GM19455 (cell line): Measurements from ENCODE around the gene PRRC2B.
"Not testable (repeated sequence)": the region's sequence is repeated elsewhere in the genome, so short reads cannot be mapped to it uniquely, and the experiment has no call there.

Experiments
- ATAC-seq: cut with Tn5 transposase; IDR thresholded peaks from one replicate; pipeline ENCODE4 v1.9.1; 2021; ENCODE audit not compliant: unreplicated experiment

PRRC2B gene

DNA sequence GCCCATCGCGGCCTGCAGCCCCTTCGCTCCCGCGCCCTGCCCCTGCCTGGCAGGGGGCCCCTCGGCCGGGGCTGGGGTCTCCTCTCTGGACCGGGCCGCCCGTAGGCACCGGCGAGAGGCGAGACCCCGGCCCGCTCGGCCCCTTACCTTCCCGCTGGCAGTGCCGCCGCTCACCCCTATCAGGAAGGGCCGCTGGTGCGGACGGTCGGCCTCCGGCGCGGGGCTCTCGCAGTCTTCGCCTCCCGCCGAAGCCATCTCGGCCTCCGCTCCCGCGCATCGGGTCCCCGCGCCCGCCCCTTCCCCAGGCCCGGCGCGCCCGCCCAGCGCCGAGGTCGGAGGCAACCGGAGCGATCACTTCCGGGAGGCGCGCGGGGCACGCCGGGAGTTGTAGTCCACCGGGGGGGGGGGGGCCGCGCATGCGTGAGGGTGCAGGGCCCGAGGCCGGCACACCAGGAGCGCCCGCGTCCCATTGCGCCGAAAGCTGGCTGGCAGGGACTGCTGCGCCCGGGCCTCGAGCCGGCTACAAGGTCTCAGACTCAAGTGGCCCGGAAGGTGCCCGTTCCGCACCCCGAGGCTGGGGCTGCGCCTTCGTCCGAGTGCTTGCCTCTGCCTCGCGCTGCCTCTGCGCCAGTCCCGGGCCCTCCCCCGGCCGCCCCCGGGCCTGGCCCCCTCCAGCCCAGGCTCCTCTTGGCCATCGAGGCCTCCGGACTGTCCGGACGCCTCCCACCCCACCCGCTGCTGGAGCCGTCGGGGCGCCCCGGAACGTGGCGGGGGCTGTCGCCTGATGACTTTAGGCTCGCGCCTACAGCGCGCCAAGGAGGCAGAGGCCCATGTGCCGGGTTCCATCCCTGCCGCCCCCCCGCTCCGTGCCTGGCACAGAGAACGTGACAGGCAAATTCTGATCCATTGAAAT, 137.3 kb downstream of the PRRC2B start, which contains the start of gene UCK1:
TSS of gene UCK1 (minus strand) at position 344 of the 913 bp plus-strand sequence. CDS start at position 255, 89 bp downstream.
- peak; percentile 88 for ATAC-seq

DNA sequence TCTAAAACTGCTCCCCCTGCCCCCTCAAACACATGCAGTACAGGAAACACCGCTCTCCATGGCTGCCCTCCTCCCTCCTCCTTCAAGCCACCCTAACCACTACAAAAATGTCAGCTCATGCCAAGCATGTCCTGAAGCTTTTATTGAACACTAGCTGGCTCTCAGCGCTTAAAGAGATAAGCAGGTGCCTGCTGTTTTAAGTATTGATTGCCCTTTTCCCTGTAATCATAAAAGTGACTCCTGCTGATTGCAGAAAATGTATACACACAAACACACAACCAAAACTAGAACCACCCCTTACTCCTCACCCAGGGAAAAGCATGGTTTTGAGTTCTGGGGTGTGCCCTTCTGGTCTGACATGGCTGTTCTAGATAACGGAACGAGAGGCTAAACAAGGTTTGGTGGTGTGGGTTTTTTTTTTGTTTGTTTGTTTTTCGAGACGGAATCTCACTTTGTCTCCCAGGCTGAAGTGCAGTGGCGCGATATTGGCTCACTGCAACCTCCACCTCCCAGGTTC, 140.9 kb downstream of the PRRC2B start:
- ATAC-seq, result no peak

DNA sequence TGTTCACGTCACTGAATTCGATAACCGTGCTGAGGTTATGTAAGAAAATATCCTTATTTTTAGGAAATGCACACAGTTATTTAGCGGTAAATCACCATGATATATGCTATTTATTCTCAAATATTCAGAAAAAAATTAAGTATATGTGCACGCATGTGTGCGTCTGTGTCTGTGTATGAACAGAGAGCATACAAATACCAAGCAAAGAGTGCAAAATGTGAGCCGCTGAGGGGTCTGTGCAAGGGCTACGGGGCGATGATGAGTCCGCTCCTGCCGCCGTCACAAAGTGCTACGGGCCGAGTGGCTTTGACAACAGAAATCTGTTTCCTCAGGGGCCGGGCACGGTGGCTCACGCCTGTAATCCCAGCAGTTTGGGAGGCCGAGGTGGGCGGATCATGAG, 144.1 kb downstream of the PRRC2B start:
- no peak for ATAC-seq

DNA sequence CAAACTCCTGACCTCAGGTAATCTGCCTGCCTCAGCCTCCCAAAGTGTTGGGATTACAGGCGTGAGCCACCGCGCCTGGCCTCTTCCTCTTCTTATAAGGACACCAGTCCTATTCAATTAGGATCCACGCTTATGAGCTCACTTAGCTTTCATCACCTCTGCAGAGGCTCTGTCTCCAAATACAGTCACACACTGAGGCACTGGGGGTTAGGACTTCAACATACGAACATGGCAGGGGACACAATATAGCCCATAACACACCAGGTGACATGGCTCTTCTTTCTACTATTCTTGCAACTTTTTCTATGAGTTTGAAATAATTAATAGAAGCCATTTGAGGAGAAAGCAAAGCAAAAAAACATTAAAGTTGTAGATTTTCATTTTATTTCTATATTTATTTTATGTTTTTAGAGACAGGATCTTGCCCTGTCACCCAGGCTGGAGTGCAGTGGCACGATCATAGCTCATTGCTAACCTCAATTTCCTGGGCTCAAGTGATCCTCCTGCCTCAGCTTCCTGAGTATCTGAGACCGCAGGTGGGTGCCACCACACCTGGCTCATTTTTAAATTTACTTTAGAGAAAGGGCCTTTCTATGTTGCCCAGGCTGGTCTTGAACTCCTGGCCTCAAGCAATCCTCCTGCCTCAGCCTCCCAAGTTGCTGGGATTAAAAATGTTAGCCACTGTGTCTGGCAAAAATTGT, 145.5 kb downstream of the PRRC2B start:
- ATAC-seq, result no peak

DNA sequence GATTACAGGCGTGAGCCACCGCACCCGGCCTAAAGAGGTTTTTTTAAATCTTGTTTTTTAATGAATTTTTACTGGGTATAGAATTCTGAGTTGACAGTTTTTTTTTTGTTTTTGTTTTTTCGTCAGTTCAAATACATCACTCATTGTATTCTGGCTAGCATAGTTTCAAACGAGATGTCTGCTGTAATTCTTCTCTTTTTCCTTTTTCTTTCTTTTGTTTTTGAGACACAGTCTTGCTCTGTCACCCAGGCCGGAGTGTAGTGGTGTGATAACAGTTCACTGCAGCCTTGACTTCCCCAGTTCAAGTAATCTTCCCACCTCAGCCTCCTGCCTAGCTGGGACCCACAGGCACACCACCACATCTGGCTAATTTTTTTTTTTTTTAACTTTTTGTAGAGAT, 149.3 kb downstream of the PRRC2B start:
- ATAC-seq, result no peak

DNA sequence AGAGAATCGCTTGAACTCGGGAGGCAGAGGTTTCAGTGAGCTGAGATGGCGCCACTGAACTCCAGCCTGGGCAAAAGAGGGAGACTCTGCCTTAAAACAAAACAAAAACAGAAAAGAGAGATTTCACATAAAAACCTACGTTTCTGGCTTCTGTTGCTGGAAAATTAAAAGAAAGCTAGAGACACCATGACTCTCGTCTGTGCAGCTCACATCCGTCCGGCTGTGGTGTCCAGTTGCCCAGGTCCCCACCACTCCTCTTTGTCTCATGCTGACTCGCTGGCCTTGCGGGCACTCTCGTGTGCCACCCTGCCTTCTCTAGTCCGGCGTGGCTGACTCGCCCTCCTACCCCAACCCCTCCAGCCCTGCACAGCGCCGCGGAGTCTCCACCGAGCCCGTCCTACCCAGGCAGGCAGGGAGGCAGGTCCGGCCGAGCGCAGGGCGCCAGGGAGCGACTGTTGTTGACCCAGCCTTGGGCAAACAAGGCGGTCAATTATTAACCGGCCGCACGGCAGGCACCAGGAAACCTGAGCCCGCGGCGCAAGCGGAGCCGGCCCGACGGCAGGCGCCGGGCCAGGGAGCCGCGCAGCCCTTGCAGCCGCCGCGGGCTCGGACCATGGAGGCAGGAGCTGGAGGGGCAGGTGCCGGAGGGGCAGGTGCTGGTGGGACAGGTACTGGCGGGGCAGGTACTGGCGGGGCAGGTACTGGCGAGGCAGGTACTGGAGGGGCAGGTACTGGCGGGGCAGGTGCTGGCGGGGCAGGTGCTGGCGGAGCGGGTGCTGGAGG, 151.3 kb downstream of the PRRC2B start, which contains the start of gene PRRT1B:
TSS of gene PRRT1B (plus strand) at position 521 of the 783 bp plus-strand sequence. CDS start at position 614, 93 bp downstream.
- ATAC-seq, result no peak

DNA sequence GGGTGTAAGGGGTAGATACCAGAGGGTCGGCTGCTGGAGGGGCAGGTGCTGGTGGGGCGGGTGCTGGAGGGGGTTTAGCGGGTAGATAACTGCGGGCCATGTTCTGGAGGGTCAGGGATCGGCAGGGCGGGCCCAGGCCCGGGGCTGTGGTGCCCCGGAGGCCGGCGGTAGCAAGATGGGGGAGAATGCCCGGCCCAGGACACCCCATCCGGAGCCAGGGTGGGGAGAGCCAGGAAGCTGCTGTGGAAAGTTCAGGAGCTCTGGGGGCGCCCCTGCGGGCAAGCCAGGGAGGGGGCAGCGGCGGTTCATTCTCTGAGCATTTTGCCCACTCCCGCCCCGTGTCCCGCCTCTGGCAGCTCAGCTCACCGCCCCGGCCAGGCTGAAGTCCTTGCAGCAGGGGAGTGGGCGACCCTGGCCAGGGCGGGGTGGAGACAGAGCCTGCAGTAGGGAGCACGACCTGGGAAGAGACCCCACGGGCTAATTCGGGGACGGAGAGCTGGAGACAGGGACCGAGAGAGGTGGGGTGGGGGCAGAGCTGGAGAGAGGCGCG, 152.0 kb downstream of the PRRC2B start:
- ATAC-seq, result no peak

DNA sequence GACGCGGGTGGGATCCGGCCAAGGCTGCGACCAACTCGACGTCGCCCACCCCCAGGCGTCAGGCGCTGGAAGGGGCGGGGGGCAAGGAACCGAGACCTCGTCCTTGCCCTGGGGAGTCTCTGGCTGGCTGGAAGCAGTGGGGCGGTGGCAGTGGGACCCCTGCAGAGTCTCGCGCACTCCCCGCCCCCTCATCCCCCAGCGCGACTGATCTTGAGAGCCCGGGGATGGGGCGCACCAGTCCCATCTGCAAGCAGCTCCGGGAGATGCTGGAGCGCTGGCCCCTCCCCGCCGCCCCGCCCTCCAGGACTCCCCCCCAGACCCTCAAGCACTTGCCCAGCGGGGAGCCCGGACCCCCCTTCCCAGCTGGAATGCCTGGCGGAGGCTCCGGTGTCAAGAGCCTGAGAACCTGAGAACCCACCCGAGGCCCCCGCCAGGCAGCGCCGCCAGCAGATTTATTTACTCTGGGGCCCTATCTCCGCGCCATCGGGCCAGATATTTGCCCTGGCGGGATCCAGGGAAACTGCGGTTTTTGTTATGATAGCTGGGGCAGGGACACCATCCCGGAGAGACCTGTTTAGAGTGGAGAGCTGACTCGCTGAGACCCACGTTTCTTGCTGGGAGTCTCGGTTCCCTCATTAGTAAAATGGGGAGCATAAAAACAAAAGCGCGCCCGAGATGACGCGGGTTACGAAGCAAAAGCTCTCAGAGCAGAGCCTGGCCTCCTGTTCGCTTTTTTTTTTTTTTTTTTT, 152.6 kb downstream of the PRRC2B start:
- no peak for ATAC-seq

DNA sequence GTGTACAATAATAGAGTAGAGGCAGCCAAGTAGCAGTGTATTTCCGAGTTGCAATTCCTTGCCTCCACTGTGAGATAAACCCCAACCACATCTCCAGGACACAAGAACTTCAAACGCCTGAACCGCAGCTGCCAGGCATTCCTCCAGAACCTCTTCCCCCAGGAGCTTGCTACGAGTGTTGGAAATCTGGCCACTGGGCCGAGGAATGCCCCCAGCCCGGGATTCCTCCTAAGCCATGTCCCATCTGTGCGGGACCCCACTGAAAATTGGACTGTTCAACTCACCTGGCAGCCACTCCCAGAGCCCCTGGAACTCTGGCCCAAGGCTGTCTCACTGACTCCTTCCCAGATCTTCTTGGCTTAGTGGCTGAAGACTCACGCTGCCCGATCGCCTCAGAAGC, 155.3 kb downstream of the PRRC2B start:
- not testable (repeated sequence) for ATAC-seq
